Mammary epithelial cell (primary cell): ENCODE results near the gene ZIC2.

Source experiments
- EZH2 ChIP-seq: IDR thresholded peaks from 2 replicates; pipeline ENCODE4 v1.6.1; 2012; ENCODE audit warnings: low read length, inconsistent platforms, borderline replicate concordance
- TF ChIP-seq, protein P1 (sequence below), 2 donors: IDR thresholded peaks in 1 of 2; conservative IDR thresholded peaks in 1 of 2; 2 replicates each; pipeline ENCODE4 v1.5.1; 2011 to 2012; ENCODE audit warnings: inconsistent platforms in 2 of 2, low read length in 2 of 2, mild to moderate bottlenecking in 2 of 2, control low read depth in 1 of 2, low read depth in 1 of 2; ENCODE audit not compliant: insufficient read depth in 1 of 2; ENCODE audit errors: extremely low read depth in 1 of 2

DNA sequence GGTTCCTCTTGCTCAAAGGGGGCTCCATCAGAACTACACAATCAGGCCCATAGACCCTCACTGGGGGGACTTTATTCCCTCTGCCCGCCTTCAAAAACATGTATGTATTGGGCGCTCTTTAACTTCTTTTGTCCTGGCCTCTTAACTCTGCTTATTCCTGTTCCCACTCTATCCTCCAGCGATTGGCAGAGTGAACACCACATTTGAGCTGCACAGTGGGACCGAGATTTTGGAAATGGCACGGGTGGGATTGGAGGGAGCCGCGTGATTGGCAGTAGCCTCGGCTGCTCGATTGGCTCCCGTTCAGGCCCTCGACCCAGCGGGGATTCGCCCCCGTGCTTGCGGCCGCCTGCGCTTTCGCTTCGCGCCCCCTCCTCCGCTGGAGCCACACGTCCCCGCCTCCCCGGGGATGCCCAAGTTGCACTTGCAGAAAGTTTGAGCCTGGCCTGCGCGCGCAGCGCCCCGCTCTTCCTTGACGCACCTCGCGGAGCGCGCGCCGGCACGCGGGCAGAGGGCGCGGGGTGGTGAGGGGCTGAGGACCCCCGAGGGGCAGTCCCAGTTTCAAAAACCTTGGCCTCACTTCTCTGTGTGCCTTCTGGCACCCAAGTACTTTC, 9.9 kb upstream of the ZIC2 start, which contains the start of gene ZIC5:
- TF ChIP-seq, protein P1, sequence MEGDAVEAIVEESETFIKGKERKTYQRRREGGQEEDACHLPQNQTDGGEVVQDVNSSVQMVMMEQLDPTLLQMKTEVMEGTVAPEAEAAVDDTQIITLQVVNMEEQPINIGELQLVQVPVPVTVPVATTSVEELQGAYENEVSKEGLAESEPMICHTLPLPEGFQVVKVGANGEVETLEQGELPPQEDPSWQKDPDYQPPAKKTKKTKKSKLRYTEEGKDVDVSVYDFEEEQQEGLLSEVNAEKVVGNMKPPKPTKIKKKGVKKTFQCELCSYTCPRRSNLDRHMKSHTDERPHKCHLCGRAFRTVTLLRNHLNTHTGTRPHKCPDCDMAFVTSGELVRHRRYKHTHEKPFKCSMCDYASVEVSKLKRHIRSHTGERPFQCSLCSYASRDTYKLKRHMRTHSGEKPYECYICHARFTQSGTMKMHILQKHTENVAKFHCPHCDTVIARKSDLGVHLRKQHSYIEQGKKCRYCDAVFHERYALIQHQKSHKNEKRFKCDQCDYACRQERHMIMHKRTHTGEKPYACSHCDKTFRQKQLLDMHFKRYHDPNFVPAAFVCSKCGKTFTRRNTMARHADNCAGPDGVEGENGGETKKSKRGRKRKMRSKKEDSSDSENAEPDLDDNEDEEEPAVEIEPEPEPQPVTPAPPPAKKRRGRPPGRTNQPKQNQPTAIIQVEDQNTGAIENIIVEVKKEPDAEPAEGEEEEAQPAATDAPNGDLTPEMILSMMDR (conservative IDR thresholded peaks at IDR 0.05 in 1 of 2, IDR thresholded peaks at IDR 0.05 in 1 of 2; ENCODE audit: extremely low read depth in 1 of 2, insufficient read depth in 1 of 2, low read depth in 1 of 2, low read length in 2 of 2), result no peak
- peak; percentile 98 for TF ChIP-seq EZH2
